HAP-1 (cell line): ENCODE data around the gene HOXA9.

ENCODE experiments used
- DNase-seq, 2 experiments: peaks; one replicate each; pipeline ENCODE4 v3.0.0-alpha.2; 2016 to 2020; ENCODE audit warnings: low spot score in 2 of 2
- H3K27me3 ChIP-seq: fragments of 250-450 bp; sonication (Bioruptor Pico); 2 replicates; pipeline ENCODE4 v1.5.1; 2020; ENCODE audit warnings: low read depth, mild to moderate bottlenecking, moderate library complexity
- H3K36me3 ChIP-seq: fragments of 250-450 bp; sonication (Bioruptor Pico); replicated peaks from 2 replicates; pipeline ENCODE4 v1.5.1; 2020; ENCODE audit warnings: mild to moderate bottlenecking
- H3K4me1 ChIP-seq: fragments of 250-450 bp; sonication (Bioruptor Pico); 2 replicates; pipeline ENCODE4 v1.5.1; 2020; ENCODE audit warnings: mild to moderate bottlenecking
- H3K4me3 ChIP-seq: fragments of 250-450 bp; sonication (Bioruptor Pico); 2 replicates; pipeline ENCODE4 v1.5.1; 2020; ENCODE audit warnings: mild to moderate bottlenecking, moderate library complexity
- H3K9me3 ChIP-seq: fragments of 250-450 bp; sonication (Bioruptor Pico); 2 replicates; pipeline ENCODE4 v1.5.1; 2020; ENCODE audit warnings: mild to moderate bottlenecking, moderate library complexity
- in situ Hi-C: fragments of 300-500 bp; cut with MboI; formaldehyde crosslinking; loops from 3 replicates; pipeline ENCODE4 v1.14.3; 2020; ENCODE audit warnings: low sequenced_read_pairs, inconsistent platforms, mixed read lengths

HOXA9 gene

GRCh38 chr7:27166531-27167505, 1.5 kb upstream of the HOXA9 start:
- no peaks in the 10 kb centered on the region for H3K27me3 ChIP-seq
- peak; percentile 73 to 76 for DNase-seq
- peak overlapping the region; percentile 70 for H3K4me3 ChIP-seq
- peaks cover 3% of the 10 kb centered on the region; the same call in 1 of the 2 replicates for H3K4me1 ChIP-seq
- peaks cover 52% of the 10 kb centered on the region for H3K36me3 ChIP-seq
- H3K9me3 ChIP-seq, result no peaks in the 10 kb centered on the region
- in situ Hi-C loops, result loop anchor here (25.0 kb wide), 1 partner anchor 955 kb away; the partner anchor contains the start of genes CBX3 and HNRNPA2B1

DNA sequence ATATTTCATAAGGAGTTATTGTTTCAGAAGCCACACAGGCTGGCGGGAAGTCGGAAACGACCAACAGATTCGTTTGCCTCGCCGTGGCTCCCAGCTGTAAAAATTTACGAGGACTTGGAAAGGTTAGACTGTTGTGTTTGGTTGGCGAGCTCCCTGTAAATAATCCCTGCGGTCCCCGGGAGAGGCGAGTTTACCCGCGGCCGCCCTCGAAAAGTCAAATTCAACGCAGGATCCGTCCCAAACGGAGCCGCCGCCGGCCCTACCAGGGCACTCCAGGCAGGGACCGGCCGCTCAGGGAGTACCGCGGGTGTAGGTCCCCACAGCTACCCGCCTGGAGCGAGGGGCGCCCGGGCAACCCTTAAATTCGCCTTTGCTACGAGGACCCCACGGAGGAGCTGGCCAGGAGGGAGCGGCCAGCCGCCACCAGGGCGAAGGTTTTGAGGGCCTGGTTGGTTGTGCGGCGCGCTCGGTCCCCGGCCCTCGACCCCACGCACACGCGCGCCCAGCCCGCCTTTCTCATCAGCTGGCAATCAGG, 726 bp upstream of the HOXA9 start:
- Histone ChIP-seq H3K4me3 (peak overlapping the region; percentile 70), H3K36me3 (peaks cover 48% of the 10 kb centered on the region), H3K27me3 (no peaks in the 10 kb centered on the region), H3K9me3 (no peaks in the 10 kb centered on the region), H3K4me1 (0 out of 2 replicates have a peak, but pooled peaks cover 3% of the 10 kb centered on the region)
- peak; percentile 73 to 76 for DNase-seq
- in situ Hi-C loops, result loop anchor here (25.0 kb wide), 1 partner anchor 954 kb away; the partner anchor contains the start of genes CBX3 and HNRNPA2B1

GRCh38 chr7:27164367-27165088, 809 bp downstream of the HOXA9 start:
- Histone ChIP-seq H3K27me3 (no peaks in the 10 kb centered on the region), H3K9me3 (no peaks in the 10 kb centered on the region), H3K4me1 (peaks cover 8% of the 10 kb centered on the region), H3K4me3 (peak overlapping the region; percentile 70), H3K36me3 (peaks cover 47% of the 10 kb centered on the region)
- in situ Hi-C loops, result loop anchor here (25.0 kb wide), 1 partner anchor 952 kb away; the partner anchor contains the start of genes CBX3 and HNRNPA2B1
- DNase-seq, result peak; percentile 26 to 71

DNA sequence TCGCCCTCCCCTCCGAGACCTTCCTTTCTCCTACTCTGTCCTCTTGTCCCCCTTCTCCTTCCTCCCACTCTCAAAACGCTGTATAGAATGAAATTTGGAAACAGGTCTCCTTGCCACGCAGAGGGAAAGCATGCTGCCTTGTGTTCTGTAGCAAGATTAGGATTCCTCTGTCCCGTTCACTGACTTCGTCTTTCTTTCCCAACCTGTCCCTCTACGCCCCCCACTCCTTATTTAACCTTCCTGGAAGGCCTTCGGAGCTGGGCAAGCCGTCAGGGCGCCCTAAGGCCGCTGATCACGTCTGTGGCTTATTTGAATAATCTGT, 1.3 kb downstream of the HOXA9 start:
- DNase-seq, result no peak
- H3K27me3 ChIP-seq, result no peaks in the 10 kb centered on the region
- H3K9me3 ChIP-seq, result no peaks in the 10 kb centered on the region
- H3K4me1 ChIP-seq, result peaks cover 14% of the 10 kb centered on the region
- H3K36me3 ChIP-seq, result peaks cover 42% of the 10 kb centered on the region
- peak overlapping the region; percentile 70 for H3K4me3 ChIP-seq
- in situ Hi-C loops, result loop anchor here (25.0 kb wide), 1 partner anchor 952 kb away; the partner anchor contains the start of genes CBX3 and HNRNPA2B1

- H3K36me3 ChIP-seq, result peaks cover 37% of the 10 kb centered on the region
- no peaks in the 10 kb centered on the region for H3K9me3 ChIP-seq
- H3K4me3 ChIP-seq, result peak overlapping the region; percentile 70
- in situ Hi-C loops, result loop anchor here (25.0 kb wide), 1 partner anchor 951 kb away; the partner anchor contains the start of genes CBX3 and HNRNPA2B1
- peaks cover 19% of the 10 kb centered on the region for H3K4me1 ChIP-seq
- H3K27me3 ChIP-seq, result no peaks in the 10 kb centered on the region
- peak in 1 of 2 experiments; percentile 53 for DNase-seq
These were observed 1.9 kb downstream of the HOXA9 start for GRCh38 chr7:27163288-27164044.

DNA sequence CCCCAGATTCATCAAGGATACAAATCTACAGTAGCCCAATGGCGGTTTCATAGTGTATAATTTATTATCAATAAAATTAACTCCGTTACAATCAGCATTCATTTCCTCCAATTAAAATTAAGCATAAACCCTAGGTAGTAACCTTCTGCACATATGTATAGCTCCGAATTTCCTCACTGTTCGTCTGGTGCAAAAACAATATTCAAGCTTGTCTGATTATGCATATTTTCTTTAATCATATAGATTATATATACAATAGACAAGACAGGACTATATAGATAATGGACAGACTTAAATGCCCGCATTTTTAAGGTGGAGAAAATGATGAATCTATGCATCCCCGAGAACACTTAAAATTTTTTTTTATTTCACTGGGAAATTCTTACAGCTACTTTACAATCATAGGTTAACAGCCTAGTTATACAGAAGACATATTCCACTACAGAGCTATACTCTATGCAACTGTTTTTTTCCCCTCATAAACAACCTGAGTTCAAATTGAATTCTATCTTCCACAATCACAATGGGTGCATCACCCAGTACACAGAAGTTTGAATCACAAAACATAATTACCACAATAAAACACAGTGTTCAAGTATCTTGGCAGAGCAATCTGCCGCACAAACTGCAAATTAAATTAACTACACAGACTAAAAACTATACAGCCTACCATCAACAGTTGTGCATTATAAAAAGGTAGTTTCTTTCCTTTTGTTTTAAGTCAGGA, 2.6 kb downstream of the HOXA9 start:
- in situ Hi-C loops, result loop anchor here (25.0 kb wide), 1 partner anchor 950 kb away; the partner anchor contains the start of genes CBX3 and HNRNPA2B1
- Histone ChIP-seq H3K9me3 (no peaks in the 10 kb centered on the region), H3K4me1 (peaks cover 25% of the 10 kb centered on the region), H3K4me3 (peak overlapping the region; percentile 70), H3K36me3 (peaks cover 33% of the 10 kb centered on the region), H3K27me3 (no peaks in the 10 kb centered on the region)
- DNase-seq, result peak in 1 of 2 experiments; percentile 60

DNA sequence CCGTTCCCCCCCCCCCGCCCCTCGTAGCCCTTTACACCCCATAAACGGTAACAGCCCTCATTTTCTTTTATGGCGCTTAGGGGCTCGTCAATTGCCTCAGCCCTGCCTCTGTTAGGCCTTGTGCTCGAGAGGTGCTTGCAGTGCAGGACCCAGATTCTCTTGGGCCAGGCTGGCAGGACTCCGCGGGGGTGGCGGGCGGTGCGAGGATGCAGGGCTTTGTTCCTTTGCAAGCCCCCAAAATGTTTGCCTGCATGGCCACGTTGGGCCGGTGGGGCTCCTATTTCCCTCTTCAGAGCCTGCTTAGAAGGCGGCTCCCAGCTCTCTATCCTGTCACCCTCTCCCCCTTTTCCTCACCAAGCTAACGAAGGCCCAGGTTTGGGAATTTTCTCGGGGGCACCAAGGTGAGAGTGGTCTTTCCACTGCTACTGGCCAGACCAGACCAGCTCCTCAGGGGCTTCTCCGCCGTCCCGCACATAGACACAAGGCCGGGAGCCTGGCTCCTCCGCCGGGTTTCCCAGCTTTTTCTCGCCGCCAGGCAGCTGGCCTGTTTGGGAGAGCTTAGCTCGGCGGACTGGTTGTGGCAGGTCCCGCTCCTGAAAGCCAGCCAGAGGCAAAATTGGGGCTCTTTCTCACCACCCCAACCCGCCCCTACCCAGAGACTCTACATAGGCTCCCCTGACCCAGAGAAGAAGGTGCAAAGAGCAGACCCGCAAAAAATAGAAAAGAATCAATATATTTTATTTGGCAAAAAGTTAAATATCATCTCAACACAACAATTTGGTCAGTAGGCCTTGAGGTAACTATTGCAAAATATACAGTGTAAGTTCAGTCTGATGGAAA, 3.4 kb downstream of the HOXA9 start:
- Histone ChIP-seq H3K36me3 (peaks cover 30% of the 10 kb centered on the region), H3K4me3 (peak overlapping the region; percentile 70)

GRCh38 chr7:27161214-27161720, 4.1 kb downstream of the HOXA9 start:
- Histone ChIP-seq H3K9me3 (no peaks in the 10 kb centered on the region), H3K4me1 (peaks cover 30% of the 10 kb centered on the region), H3K36me3 (peaks cover 30% of the 10 kb centered on the region), H3K4me3 (peak overlapping the region; percentile 70), H3K27me3 (no peaks in the 10 kb centered on the region)
- in situ Hi-C loops, result loop anchor here (25.0 kb wide), 1 partner anchor 949 kb away; the partner anchor contains the start of genes CBX3 and HNRNPA2B1
- DNase-seq, result peak; percentile 50 to 74

More for the DNA sequence above, 3.4 kb downstream of the HOXA9 start:
- peak; percentile 42 to 58 for DNase-seq
- no peaks in the 10 kb centered on the region for H3K9me3 ChIP-seq
- in situ Hi-C loops, result loop anchor here (25.0 kb wide), 1 partner anchor 950 kb away; the partner anchor contains the start of genes CBX3 and HNRNPA2B1
- no peaks in the 10 kb centered on the region for H3K27me3 ChIP-seq
- H3K4me1 ChIP-seq, result peaks cover 30% of the 10 kb centered on the region

DNA sequence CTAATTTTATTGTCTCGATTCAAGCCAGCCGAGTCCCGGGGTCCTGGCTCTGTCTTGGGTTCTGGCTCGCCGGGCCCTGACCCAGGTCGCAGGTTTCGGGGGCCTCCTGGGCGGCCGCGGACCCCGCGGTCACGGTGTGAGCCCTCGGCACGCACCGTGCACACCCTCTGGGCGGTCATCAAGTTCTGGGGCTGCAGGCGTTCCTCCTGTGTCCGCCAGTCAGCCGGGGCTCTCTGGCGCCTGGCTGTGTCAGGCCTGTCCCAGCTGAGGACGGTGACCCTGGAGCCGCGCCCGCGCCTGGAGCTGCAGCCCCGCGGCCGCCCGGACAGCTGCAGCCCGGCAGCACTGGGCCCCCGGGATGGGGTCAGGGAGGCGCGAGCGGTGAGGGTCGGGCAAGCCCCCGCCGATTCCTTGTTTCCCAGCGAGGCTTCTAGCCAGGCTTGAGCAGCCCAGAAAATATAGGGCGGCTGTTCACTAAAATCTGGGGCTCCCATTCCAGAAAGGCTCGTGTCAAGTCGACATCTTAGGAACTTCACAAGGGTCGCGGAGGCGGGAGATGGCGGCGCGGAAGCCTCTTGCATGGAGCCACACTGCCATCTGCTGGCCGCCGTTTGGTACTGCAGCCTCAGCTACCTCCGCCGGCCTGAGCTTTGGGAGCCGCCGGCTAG, 4.7 kb downstream of the HOXA9 start:
- peak; percentile 84 to 94 for DNase-seq
- H3K27me3 ChIP-seq, result no peaks in the 10 kb centered on the region
- peaks cover 30% of the 10 kb centered on the region for H3K36me3 ChIP-seq
- in situ Hi-C loops, result loop anchor here (25.0 kb wide), 1 partner anchor 948 kb away; the partner anchor contains the start of genes CBX3 and HNRNPA2B1
- H3K9me3 ChIP-seq, result no peaks in the 10 kb centered on the region
- H3K4me3 ChIP-seq, result peak overlapping the region; percentile 70
- peaks cover 30% of the 10 kb centered on the region for H3K4me1 ChIP-seq

GRCh38 chr7:27160145-27160545, 5.2 kb downstream of the HOXA9 start:
- Histone ChIP-seq H3K9me3 (no peaks in the 10 kb centered on the region), H3K36me3 (peaks cover 30% of the 10 kb centered on the region), H3K4me1 (peaks cover 30% of the 10 kb centered on the region), H3K4me3 (peak overlapping the region; percentile 70), H3K27me3 (no peaks in the 10 kb centered on the region)
- DNase-seq, result peak in 1 of 2 experiments; percentile 57
- in situ Hi-C loops, result loop anchor here (25.0 kb wide), 1 partner anchor 948 kb away; the partner anchor contains the start of genes CBX3 and HNRNPA2B1
